HPDE6-E6E7 (cell line): Measurements from ENCODE around the gene IDS.

ENCODE experiments used
- DNase-seq: peaks from one replicate; pipeline ENCODE4 v3.0.0; 2011; ENCODE audit warnings: missing footprints; ENCODE audit errors: extremely low spot score

Gene IDS

DNA sequence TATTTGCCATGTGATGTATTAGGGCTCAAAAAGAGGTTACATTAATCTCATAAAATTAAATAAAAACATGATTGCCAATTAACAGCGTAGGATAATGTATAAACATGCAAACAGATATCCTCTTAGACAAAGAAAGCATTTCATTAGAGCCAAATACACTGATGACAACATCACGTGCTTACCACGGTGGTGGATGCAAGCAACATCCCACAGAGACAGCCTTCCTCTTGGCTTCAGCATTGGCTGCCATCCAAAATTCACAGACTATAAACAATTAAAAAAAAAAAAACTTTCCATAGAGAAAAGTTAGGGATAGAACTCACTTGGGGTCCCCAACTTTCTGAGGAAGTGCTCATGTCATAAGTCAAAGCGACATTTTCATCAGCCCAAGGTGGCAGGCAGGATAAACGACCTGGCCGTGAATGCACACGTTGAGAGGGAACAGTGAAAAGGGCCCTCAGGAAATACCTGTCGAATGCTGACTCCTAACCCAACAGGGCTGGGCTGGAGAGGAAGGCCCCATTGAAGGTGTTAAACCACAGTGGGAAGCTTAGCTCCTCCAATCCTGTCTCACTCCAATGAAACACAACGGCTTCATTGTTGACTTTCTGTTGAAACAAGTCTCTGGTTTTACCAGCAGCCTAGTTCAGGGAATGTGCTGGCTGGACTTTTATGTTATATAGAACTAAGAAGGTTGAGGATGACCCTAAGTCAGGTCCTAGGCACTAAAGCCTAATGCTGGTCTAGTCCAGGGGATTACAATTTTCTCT is 48.4 kb downstream of the IDS start:
- DNase-seq: no peak

DNA sequence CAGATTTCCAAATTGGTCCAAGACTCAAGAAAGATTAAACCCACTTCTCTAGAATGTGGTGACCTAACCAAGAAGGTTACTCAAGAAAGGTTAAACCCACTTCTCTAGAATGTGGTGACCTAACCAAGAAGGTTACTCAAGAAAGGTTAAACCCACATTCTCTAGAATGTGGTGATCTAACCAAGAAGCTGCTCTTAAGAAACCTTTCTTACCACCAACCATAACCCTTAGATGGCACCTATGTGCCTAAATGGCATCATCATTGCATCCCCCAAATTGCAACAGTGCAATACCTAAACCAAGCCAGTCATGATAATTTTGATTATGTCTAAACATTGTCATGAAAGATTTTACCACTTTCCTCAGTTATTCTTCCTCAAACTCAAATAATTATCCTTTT is 49.2 kb downstream of the IDS start:
- no peak for DNase-seq

DNA sequence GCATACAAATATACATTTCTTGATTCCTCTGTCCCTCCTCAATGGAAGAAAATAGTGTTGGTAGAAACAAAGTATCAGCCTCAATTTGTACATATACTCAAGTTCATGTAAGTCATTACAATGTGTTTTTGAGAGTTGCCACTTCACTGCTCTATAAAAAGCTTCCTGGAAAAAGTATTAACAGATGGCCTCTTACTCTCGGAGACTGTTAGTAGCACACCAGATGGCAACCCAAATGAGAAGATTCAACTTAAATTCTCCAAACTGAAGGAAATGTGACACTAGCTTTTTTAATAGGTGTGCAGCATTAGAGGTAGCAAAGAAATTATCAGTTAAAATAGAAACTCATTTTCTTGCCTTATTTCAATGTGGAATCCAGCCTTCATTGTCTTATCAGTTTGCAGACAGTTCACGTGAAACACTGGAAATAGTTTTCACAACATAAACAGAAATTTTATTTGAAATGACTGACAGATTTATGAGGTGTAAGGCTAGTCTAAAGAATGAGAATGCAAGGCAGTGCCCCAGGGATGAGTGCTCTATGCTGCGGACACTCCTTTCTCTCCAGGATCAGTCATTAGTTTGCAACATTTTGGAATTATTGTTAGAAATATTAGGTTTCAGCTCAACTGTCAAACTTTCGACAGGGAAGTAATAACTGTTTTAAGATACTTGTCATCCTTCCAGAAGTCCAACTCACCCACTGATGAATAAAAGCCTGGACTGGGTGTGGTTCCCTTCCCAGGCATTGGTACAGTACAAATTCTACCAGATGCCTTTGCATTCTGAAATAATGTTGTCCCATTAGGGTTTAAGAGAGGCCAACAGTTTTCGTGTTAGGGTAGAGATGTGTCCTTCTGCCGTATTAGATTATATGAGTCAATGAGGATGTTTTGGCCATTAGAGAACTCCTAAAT is 50.9 kb downstream of the IDS start:
- DNase-seq: no peak

DNA sequence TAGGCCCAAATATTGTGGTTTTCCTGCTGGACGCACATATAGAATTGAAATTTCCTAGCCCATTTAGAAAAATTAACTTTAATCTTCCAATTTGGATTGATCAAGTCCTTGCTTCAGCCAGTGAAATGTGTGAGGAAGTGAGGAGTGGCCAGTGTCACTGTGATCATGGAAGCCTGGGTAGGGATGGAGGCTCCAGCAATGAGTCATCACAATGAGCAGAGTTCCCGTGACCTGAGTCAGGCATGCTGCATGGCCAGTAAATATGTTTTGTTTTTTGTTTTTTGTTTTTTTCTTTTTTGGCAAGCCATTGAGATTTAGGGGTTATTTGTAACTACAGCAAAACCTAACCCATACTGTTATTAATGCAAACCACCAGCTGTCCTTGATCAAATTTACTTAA is 52.1 kb downstream of the IDS start:
- peak; percentile 60 for DNase-seq

DNA sequence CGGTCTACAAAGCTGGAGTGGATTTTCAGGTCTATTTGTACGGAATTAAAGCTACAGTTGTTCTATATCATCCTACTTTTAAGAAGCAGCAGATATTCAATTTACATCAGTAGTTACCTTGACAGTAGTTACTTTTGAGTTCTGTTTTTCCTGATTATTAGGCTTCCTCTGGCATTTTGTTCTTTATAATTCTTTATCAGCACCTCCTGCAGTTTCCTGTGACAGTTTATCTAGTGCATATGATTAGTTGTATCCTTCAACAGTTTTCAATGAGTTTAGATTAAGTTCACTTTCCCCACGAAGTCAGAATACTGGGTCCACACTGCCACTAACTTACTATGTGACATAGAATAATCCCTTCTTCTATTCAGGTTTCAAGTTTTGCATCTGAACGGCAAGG is 71.7 kb downstream of the IDS start:
- DNase-seq: no peak

DNA sequence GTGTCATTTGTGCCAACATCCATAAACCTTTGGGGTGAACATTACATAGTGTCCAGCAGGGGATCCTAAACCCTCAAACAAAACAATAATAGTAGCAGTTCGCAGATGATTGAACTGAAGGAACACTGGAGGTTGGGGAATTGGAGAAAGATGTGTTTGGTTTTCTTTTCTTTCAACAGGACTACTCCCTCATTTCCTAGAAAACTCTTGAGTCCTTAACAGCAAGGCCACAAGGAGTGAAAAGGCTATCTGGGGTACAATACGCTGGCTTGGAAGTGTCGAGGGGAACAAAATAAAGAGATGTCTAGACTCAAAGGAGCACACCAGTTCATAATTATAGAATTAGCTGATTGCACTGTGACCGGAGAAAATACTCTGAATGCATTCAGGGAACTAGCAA is 72.1 kb downstream of the IDS start:
- no peak for DNase-seq
